Naive thymus-derived CD8-positive, alpha-beta T cell (primary cell): Measurements from ENCODE around the gene CCR1. TPM values are rescaled to one million over a fixed set of nuclear protein-coding genes. Genes with fewer than 3 reads are reported as not detected.
A peak's percentile ranks its signal among the peaks of the same experiment; 100 is the strongest.
"Not testable (repeated sequence)": the region's sequence is repeated elsewhere in the genome, so short reads cannot be mapped to it uniquely, and the experiment has no call there.

ENCODE experiments used
- ATAC-seq, 2 donors: fragments of 150-1000 bp; cut with Tn5 transposase in 1 of 2; sonication (Bioruptor Pico), chemical (Tn5 transposase) in 1 of 2; 1 replicate in 1 of 2; 2 replicates in 1 of 2; pipeline ENCODE4 v1.10.0; 2021; ENCODE audit warnings: mild to moderate bottlenecking in 2 of 2, moderate library complexity in 2 of 2
- POLR2A ChIA-PET: fragments of 350-600 bp; sonication (Branson Sonifier 250); formaldehyde crosslinking; loops from one replicate; lab custom pipeline; 2021; ENCODE audit warnings: antibody characterized with exemption; lab: Charles Lee
- DNase-seq, 10 donors: peaks; one replicate each; pipeline versions ENCODE4 v3.0.0 to v3.0.0-alpha.2; 2020 to 2022
- H3K27ac Mint-ChIP-seq, 10 donors: one replicate each; pipeline ENCODE4 v1.8.0; 2020 to 2022; ENCODE audit warnings: mild to moderate bottlenecking in 10 of 10, mixed read lengths in 10 of 10, moderate library complexity in 4 of 10, inconsistent platforms in 1 of 10
- H3K27me3 Mint-ChIP-seq, 5 donors: one replicate each; pipeline ENCODE4 v1.8.0; 2021 to 2022; ENCODE audit warnings: mixed read lengths in 5 of 5
- H3K36me3 Mint-ChIP-seq, 3 donors: one replicate each; pipeline ENCODE4 v1.8.0; 2020 to 2022; ENCODE audit warnings: mixed read lengths in 3 of 3, mild to moderate bottlenecking in 2 of 3, inconsistent platforms in 1 of 3
- H3K4me1 Mint-ChIP-seq, 4 donors: one replicate each; pipeline ENCODE4 v1.8.0; 2021 to 2022; ENCODE audit warnings: mixed read lengths in 4 of 4
- H3K4me3 Mint-ChIP-seq, 10 donors: one replicate each; pipeline ENCODE4 v1.8.0; 2020 to 2022; ENCODE audit warnings: mild to moderate bottlenecking in 10 of 10, mixed read lengths in 10 of 10, moderate library complexity in 6 of 10, inconsistent platforms in 1 of 10
- H3K9me3 Mint-ChIP-seq, 9 donors: one replicate each; pipeline ENCODE4 v1.8.0; 2020 to 2022; ENCODE audit warnings: mixed read lengths in 9 of 9, mild to moderate bottlenecking in 3 of 9, inconsistent platforms in 1 of 9, moderate library complexity in 1 of 9
- polyA plus RNA-seq, 3 donors: library from polyadenylated mRNA; unstranded; fragments of 300-500 nt; fragmentation: Illumina TruSeq; gene quantifications; one replicate each; pipeline ENCODE4 v1.2.3, GENCODE V29; 2021
- total RNA-seq, 8 experiments: library from RNA in 2 of 8; stranded (reverse) in 2 of 8; gene quantifications; one replicate each; pipeline ENCODE4 v1.2.3 and lab custom pipeline; 2021 to 2026

The CCR1 gene
- total and polyA plus RNA-seq, 5 experiments from 2014 or later, result 0.11 to 2.0 (median 0.74) TPM; not detected in 1

DNA sequence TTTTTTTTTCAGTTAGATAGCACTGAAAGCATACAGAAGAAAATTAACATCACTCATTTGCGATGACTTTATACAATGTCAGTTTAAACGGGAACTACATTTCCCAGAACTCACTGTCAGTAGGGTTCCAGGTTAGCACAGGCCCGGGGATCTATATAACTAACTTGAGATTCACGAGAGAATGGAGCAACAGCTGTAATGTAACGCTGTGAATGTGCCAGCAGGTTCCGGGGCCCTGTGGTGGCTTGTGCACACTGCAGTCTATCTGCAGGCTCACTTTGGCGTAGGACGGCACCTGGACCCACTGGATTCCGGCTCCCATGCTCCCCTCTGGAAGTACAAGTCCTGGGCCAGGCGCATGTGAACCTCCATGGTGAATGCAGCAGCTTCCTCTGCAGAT is 19.4 kb downstream of the CCR1 start:
- no peak for ATAC-seq
- Mint-ChIP-seq H3K27ac (no peak overlapping the region), H3K4me1 (peaks cover 0 to 34% (median under 1%) of the 10 kb centered on the region in 4 donors), H3K27me3 (peaks cover 0 to 11% (median 2%) of the 10 kb centered on the region in 5 donors), H3K9me3 (peaks cover 3 to 14% (median 9%) of the 10 kb centered on the region in 9 donors), H3K36me3 (peaks cover 0 to 14% (median 4%) of the 10 kb centered on the region in 3 donors), H3K4me3 (no peak overlapping the region)
- no peak for DNase-seq
- POLR2A ChIA-PET, result no interaction called here

DNA sequence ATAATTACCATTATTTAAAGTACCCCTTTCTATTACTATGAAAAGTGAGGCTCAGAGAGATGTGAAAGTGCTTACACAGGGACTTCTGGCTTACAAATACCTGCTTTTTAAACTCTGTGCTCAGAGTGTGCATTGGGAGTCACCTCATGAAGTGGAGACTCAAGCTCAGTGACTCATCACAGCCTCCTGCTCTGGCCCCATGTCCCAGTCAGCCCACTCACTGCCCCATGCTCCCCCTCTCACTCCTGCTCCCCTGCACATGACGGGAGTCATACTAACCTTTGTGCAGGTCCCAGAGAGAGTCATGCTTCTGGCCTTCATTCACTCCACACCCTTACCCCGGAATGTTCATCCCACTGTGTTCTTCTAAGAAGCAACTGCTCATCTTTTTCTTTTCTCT is 20.2 kb downstream of the CCR1 start:
- ATAC-seq, result no peak
- Mint-ChIP-seq H3K9me3 (peaks cover 0 to 6% (median 2%) of the 10 kb centered on the region in 9 donors), H3K36me3 (peaks cover 0 to 6% (median 0%) of the 10 kb centered on the region in 3 donors), H3K27me3 (peaks cover 0 to 4% (median 2%) of the 10 kb centered on the region in 5 donors), H3K4me1 (peaks cover 0 to 35% (median under 1%) of the 10 kb centered on the region in 4 donors), H3K27ac (peak overlapping the region in 1 of 10 donors; percentile 37), H3K4me3 (no peak overlapping the region)
- no peak for DNase-seq
- POLR2A ChIA-PET, result no interaction called here

GRCh38 chr3:46187341-46187700 is 20.8 kb downstream of the CCR1 start:
- Mint-ChIP-seq H3K36me3 (peaks cover 0 to under 1% (median 0%) of the 10 kb centered on the region in 3 donors), H3K27me3 (peaks cover 0 to 8% (median 2%) of the 10 kb centered on the region in 5 donors), H3K9me3 (peaks cover 0 to under 1% (median 0%) of the 10 kb centered on the region in 9 donors), H3K27ac (peak overlapping the region in 1 of 10 donors; percentile 37), H3K4me1 (peaks cover 0 to 35% (median under 1%) of the 10 kb centered on the region in 4 donors), H3K4me3 (no peak overlapping the region)
- DNase-seq (no peak), ATAC-seq (no peak)
- POLR2A ChIA-PET, result no interaction called here

DNA sequence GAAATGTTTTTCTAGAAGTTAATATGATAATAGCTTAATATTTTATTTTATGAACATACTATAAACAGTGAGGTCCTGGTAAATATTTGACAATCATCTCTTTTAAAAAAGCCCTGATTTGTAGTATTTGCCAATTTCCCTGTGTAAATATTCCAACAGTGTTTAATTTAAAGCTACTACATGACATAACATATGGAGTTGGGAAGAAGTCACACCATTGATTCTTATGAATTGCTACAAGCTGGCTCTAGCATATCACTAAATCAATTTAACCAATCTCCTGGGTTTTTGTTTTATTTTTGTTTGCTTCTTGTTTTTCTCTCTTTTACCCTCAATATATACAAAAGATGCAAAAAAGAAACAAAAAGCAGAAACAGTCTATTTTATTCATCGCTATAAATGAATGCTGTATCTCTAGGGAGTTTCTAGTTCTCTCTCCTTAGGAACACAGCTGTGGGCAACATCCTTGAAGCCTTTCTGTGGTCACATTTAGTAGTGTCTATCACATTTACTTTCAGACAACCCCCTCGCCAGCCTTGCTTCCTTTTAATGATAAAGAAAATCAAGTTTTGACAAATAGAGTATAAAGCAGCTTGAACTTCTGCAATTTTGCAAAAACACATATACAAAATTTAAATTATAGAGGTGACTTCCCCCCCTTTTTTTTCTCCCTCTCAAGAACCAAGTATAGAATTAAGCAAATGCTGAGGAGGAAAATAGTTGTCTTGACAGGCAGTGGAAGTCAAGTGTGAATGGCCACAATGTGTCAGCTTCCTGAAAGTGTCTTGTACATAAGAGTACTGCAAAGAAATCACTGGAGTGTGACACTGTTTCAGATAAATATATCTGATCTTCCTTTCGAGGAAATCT is 21.4 kb downstream of the CCR1 start:
- peak overlapping the region in 1 of 10 donors; percentile 37 for H3K27ac Mint-ChIP-seq
- H3K9me3 Mint-ChIP-seq, result no peaks in the 10 kb centered on the region
- H3K4me1 Mint-ChIP-seq, result peaks cover 0 to 32% (median under 1%) of the 10 kb centered on the region in 4 donors
- no peak for DNase-seq
- ATAC-seq, result peak in 1 of 2 donors; percentile 42
- no peaks in the 10 kb centered on the region for H3K36me3 Mint-ChIP-seq
- peak overlapping the region in 1 of 10 donors; percentile 2 for H3K4me3 Mint-ChIP-seq
- POLR2A ChIA-PET, result no interaction called here
- peaks cover 0 to 8% (median 2%) of the 10 kb centered on the region in 5 donors for H3K27me3 Mint-ChIP-seq

- no peaks in the 10 kb centered on the region for H3K36me3 Mint-ChIP-seq
- POLR2A ChIA-PET, result no interaction called here
- H3K4me1 Mint-ChIP-seq, result peaks cover 0 to 28% (median under 1%) of the 10 kb centered on the region in 4 donors
- H3K4me3 Mint-ChIP-seq, result no peak overlapping the region
- ATAC-seq (no peak), DNase-seq (no peak)
- peaks cover 0 to 8% (median 1%) of the 10 kb centered on the region in 5 donors for H3K27me3 Mint-ChIP-seq
- H3K9me3 Mint-ChIP-seq, result no peaks in the 10 kb centered on the region
- H3K27ac Mint-ChIP-seq, result peak overlapping the region in 1 of 10 donors; percentile 37
These were observed 23.6 kb downstream of the CCR1 start for GRCh38 chr3:46184469-46184868.

GRCh38 chr3:46183330-46183729 is 24.8 kb downstream of the CCR1 start:
- no peaks in the 10 kb centered on the region for H3K36me3 Mint-ChIP-seq
- H3K4me1 Mint-ChIP-seq, result peaks cover 0 to 28% (median under 1%) of the 10 kb centered on the region in 4 donors

GRCh38 chr3:46168583-46169345 is 39.3 kb downstream of the CCR1 start:
- ATAC-seq, result no peak
- Mint-ChIP-seq H3K4me1 (peaks cover 0 to 5% (median 0%) of the 10 kb centered on the region in 4 donors), H3K27me3 (peaks cover 0 to 2% (median 0%) of the 10 kb centered on the region in 5 donors), H3K4me3 (no peak overlapping the region), H3K36me3 (peaks cover 0 to 6% (median 0%) of the 10 kb centered on the region in 3 donors), H3K9me3 (peaks cover 5 to 21% (median 9%) of the 10 kb centered on the region in 9 donors), H3K27ac (no peak overlapping the region)
- POLR2A ChIA-PET, result no interaction called here
- DNase-seq, result no peak

More at GRCh38 chr3:46183330-46183729, 24.8 kb downstream of the CCR1 start:
- DNase-seq, result no peak
- H3K27me3 Mint-ChIP-seq, result peaks cover 0 to 8% (median 1%) of the 10 kb centered on the region in 5 donors
- POLR2A ChIA-PET, result no interaction called here
- ATAC-seq, result no peak
- no peak overlapping the region for H3K27ac Mint-ChIP-seq
- H3K4me3 Mint-ChIP-seq, result no peak overlapping the region
- no peaks in the 10 kb centered on the region for H3K9me3 Mint-ChIP-seq

- no peaks in the 10 kb centered on the region for H3K4me1 Mint-ChIP-seq
- peaks cover 0 to 2% (median 0%) of the 10 kb centered on the region in 5 donors for H3K27me3 Mint-ChIP-seq
- ATAC-seq (no peak), DNase-seq (no peak)
- POLR2A ChIA-PET, result no interaction called here
- H3K36me3 Mint-ChIP-seq, result peaks cover 0 to 6% (median 0%) of the 10 kb centered on the region in 3 donors
- no peak overlapping the region for H3K27ac Mint-ChIP-seq
- H3K9me3 Mint-ChIP-seq, result peaks cover 3 to 12% (median 7%) of the 10 kb centered on the region in 9 donors
- H3K4me3 Mint-ChIP-seq, result no peak overlapping the region
These were observed 44.5 kb downstream of the CCR1 start for GRCh38 chr3:46163556-46164041.

DNA sequence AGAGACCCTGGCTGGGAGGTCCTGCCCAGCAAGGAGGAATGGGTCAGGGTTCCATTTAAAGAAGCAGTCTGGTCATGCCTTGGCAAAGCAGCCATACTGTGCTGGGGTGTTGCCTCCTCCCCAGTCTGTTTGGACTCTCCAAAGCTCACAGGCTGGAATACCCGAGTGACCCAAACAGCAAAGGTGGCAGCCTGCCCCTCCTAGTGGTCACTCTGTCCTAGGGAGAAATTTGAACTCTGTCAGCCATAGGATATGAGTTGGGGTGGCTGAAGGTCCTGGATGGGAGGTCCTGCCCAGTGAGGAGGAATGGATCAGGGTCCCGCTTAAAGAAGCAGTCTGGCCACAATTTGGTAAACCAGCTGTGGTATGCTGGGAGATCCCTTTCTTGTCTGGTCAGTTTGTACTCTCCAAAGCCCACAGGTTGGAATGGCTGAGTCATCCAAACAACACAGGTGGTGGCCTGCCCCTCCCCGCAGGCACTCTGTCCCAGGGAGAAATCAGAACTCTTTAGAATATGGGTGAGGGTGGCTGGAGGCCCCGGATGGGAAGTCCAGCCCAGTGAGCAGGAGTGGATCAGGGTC is 45.0 kb downstream of the CCR1 start:
- Mint-ChIP-seq H3K9me3 (peaks cover 2 to 17% (median 5%) of the 10 kb centered on the region in 9 donors), H3K27me3 (peaks cover 0 to 2% (median 0%) of the 10 kb centered on the region in 5 donors), H3K4me1 (no peaks in the 10 kb centered on the region), H3K27ac (no peak overlapping the region), H3K4me3 (no peak overlapping the region), H3K36me3 (peaks cover 0 to 6% (median 0%) of the 10 kb centered on the region in 3 donors)
- POLR2A ChIA-PET, result no interaction called here
- DNase-seq, result no peak
- no peak for ATAC-seq

GRCh38 chr3:46157685-46158084 is 50.4 kb downstream of the CCR1 start:
- H3K27me3 Mint-ChIP-seq, H3K4me1 Mint-ChIP-seq, H3K4me3 Mint-ChIP-seq, DNase-seq, H3K27ac Mint-ChIP-seq, POLR2A ChIA-PET, H3K36me3 Mint-ChIP-seq, ATAC-seq: not testable (repeated sequence)
- H3K9me3 Mint-ChIP-seq, result peaks cover 0 to 17% (median 0%) of the 10 kb centered on the region in 9 donors

- POLR2A ChIA-PET, result no interaction called here
- Mint-ChIP-seq H3K4me1 (peaks cover 0 to 9% (median 5%) of the 10 kb centered on the region in 4 donors), H3K27me3 (no peaks in the 10 kb centered on the region), H3K27ac (no peak overlapping the region), H3K9me3 (peaks cover 0 to 17% (median 0%) of the 10 kb centered on the region in 9 donors), H3K36me3 (no peaks in the 10 kb centered on the region), H3K4me3 (no peak overlapping the region)
- no peak for ATAC-seq
- no peak for DNase-seq
These were observed 53.8 kb downstream of the CCR1 start for GRCh38 chr3:46154311-46154710.
